IgD-negative memory B cell (primary cell): ENCODE data around the gene HCRT. TPM values are rescaled to one million over a fixed set of nuclear protein-coding genes. Genes with fewer than 3 reads are reported as not detected.
"Not testable (repeated sequence)": the region's sequence is repeated elsewhere in the genome, so short reads cannot be mapped to it uniquely, and the experiment has no call there.

ENCODE experiments used
- H3K27ac Mint-ChIP-seq, 3 donors: one replicate each; pipeline ENCODE4 v1.8.0; 2020 to 2022; ENCODE audit warnings: mild to moderate bottlenecking in 3 of 3, mixed read lengths in 3 of 3, moderate library complexity in 1 of 3
- H3K27me3 Mint-ChIP-seq: one replicate; pipeline ENCODE4 v1.8.0; 2021; ENCODE audit warnings: mixed read lengths
- H3K36me3 Mint-ChIP-seq: one replicate; pipeline ENCODE4 v1.8.0; 2020; ENCODE audit warnings: mild to moderate bottlenecking, mixed read lengths
- H3K4me1 Mint-ChIP-seq, 3 donors: one replicate each; pipeline ENCODE4 v1.8.0; 2020 to 2022; ENCODE audit warnings: mixed read lengths in 3 of 3, mild to moderate bottlenecking in 1 of 3
- H3K4me3 Mint-ChIP-seq, 4 donors: one replicate each; pipeline ENCODE4 v1.8.0; 2020 to 2022; ENCODE audit warnings: mild to moderate bottlenecking in 4 of 4, mixed read lengths in 4 of 4, moderate library complexity in 3 of 4
- H3K9me3 Mint-ChIP-seq, 3 donors: one replicate each; pipeline ENCODE4 v1.8.0; 2020 to 2021; ENCODE audit warnings: mixed read lengths in 3 of 3, mild to moderate bottlenecking in 1 of 3
- polyA plus RNA-seq: library from polyadenylated mRNA; unstranded; fragments of 300-500 nt; fragmentation: Illumina TruSeq; gene quantifications from one replicate; pipeline ENCODE4 v1.2.3, GENCODE V29; 2021

The HCRT gene
- polyA plus RNA-seq, 1 donor from 2014 or later: not detected

DNA sequence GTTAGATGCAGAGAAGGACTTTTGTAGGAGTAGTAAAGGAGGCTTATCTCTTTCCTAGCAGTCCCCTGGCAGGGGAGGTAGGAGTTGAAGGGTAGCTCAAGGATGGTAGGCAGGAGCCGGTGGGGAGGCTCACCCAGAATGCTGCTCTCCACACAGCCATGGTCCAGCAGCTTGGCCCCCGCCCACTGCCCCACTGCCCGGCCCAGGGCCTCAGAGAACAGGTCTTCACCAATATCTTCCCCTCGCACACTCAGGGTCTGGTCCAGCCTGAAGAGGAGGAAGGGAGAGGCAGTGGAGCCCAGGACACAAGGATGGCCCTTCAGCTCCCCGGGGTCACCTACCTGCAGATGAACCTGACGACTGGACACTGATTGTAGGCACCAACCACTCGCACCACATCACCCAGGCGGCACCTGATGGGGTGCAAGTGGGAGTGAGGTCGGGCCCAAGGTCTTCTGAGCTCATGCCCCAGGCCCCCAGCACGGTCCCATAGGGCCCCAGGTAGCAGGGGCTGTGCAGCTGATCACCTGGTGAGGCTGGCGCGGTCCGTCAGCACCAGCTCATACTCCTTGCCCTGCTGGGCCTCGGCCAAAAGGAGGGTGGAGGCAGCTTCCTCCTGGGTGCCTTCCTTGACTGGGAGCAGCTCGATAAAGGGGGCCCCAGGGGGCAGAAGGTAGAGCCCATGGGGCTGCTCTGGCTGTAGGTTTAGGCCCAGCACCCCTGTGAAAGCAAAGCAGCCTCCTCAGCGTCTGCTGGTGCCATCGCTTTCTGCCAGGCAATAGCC, 5.4 kb upstream of the HCRT start:
- no peaks in the 10 kb centered on the region for H3K27me3 Mint-ChIP-seq
- peak overlapping the region in 1 of 4 donors; percentile 76 for H3K4me3 Mint-ChIP-seq
- H3K9me3 Mint-ChIP-seq: no peaks in the 10 kb centered on the region
- peaks cover 5 to 16% (median 11%) of the 10 kb centered on the region in 3 donors for H3K4me1 Mint-ChIP-seq
- no peaks in the 10 kb centered on the region for H3K36me3 Mint-ChIP-seq
- no peak overlapping the region for H3K27ac Mint-ChIP-seq

DNA sequence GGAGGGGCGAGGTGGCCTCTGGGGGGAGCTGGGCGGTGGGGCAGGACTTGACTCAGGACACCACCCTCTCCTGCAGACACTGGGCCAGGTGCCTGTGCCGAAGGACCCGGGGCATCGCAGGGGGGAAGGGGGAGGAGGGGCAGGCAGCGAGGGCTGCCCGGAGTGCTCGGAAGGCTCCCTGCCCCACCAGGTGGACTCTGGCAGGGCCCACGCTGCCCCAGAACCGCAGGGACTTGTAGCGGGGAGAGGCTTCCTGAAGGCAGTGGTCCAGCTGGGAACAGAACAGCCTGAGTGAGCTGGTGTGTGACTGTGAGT, 4.4 kb upstream of the HCRT start:
- no peaks in the 10 kb centered on the region for H3K36me3 Mint-ChIP-seq
- H3K27ac Mint-ChIP-seq: no peak overlapping the region
- no peak overlapping the region for H3K4me3 Mint-ChIP-seq
- no peaks in the 10 kb centered on the region for H3K9me3 Mint-ChIP-seq
- peaks cover 10 to 19% (median 13%) of the 10 kb centered on the region in 3 donors for H3K4me1 Mint-ChIP-seq
- no peaks in the 10 kb centered on the region for H3K27me3 Mint-ChIP-seq

DNA sequence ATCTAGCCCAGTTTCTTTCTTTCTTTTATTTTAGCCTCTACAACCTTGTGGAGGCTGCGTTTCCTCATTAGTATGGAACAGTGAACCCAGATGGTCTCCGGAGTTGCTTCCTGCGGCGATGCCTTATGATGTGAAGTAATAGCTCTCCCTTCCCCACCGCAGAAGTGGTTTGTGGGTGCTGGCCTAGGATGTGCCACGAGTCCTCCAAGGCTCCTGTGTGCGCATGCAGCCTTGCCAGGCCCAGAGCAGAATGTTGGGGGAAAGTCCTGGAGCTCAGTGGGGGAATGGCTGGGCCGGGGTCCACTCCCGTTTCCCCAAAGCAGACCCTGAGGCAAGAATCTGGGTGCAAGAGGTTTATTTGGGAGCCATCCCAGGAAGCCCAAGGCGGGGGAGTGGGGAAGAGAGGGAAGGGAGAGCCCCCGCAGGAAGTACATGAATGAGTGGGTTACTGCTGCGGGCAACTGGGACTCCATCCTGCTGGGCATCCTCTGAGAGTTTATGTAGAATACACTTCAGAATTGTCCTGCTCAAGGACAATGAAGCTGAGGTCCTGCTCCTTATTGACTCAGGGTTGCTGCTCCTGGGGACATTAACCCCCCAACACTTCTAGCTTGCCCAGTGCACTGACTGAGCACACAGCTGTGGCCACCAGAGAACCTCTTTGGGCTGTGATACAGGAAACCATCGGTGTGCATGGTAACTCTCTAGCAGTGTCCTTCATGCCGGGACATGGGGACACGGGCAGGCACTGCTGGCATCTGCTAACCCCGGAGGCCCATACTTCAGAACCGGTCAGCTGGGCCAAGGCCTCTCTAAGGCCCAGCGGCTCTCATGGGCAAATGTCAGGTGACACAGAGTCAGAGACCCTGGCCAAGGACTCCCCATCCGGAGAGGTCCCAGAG, 3.7 kb upstream of the HCRT start:
- peaks cover 10 to 19% (median 10%) of the 10 kb centered on the region in 3 donors for H3K4me1 Mint-ChIP-seq
- no peaks in the 10 kb centered on the region for H3K36me3 Mint-ChIP-seq
- H3K9me3 Mint-ChIP-seq: no peaks in the 10 kb centered on the region
- no peaks in the 10 kb centered on the region for H3K27me3 Mint-ChIP-seq
- H3K4me3 Mint-ChIP-seq: peak overlapping the region in 1 of 4 donors; percentile 60
- no peak overlapping the region for H3K27ac Mint-ChIP-seq

DNA sequence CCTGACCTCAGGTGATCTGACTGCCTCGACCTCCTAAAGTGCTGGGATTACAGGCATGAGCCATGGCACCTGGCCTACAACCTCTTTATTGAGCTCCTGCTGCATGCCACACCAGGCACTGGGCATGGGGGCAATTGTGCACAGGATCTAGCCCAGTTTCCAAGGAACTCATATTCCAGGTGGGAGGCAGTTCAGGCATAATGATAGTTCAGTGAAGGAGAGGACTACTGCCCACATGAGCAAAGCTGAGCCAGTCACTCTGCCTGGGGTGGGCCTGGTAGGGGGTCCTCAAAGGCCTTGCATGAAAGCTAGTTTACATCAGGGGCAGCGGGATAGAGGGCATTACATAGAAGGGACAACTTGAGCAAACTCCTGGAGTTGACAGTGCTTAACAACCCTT, 2.6 kb upstream of the HCRT start:
- Mint-ChIP-seq H3K27ac (no peak overlapping the region), H3K4me1 (peaks cover 10 to 18% (median 16%) of the 10 kb centered on the region in 3 donors), H3K4me3 (peak overlapping the region in 1 of 4 donors; percentile 33), H3K9me3 (no peaks in the 10 kb centered on the region), H3K36me3 (no peaks in the 10 kb centered on the region), H3K27me3 (no peaks in the 10 kb centered on the region)

DNA sequence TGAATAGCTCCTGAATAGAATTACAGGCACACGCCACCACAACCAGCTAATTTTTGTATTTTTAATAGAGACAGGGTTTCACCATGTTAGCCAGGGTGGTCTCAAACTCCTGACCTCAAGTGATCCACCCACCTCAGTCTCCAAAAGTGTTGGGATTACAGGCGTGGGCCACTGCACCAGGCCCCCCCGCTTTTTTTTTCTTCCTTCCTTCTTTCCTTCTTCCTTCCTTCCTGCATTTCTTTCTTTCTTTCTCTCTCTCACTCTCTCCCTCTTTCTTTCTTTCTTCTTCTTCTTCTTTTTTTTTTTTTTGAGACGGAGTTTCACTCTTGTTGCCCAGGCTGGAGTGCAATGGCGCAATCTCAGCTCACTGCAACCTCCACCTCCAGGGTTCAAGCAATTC, 939 bp upstream of the HCRT start:
- Mint-ChIP-seq H3K4me1 (peaks cover 12 to 19% (median 14%) of the 10 kb centered on the region in 3 donors), H3K4me3 (peak overlapping the region in 1 of 4 donors; percentile 46)
- not testable (repeated sequence) for H3K27me3 Mint-ChIP-seq, H3K9me3 Mint-ChIP-seq, H3K27ac Mint-ChIP-seq, H3K36me3 Mint-ChIP-seq

DNA sequence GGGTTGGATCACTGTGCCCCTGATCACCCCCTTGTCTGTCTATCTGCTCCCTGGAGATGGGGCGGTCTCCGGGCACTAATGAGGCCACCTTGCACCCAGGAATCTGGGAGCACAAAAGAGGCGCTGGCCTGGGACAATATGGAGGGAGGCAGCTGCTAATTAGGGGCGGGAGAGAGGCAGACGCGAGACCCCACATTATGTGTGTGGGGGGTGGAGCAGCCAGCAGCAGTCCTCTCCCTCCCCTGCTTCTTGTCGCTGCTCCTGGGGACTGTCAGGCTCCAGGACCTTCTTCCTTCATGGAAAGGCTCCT, 324 bp upstream of the HCRT start:
- no peaks in the 10 kb centered on the region for H3K36me3 Mint-ChIP-seq
- peak overlapping the region in 2 of 3 donors; percentile 33 to 87 for H3K27ac Mint-ChIP-seq
- peak overlapping the region in 2 of 4 donors; percentile 54 to 89 for H3K4me3 Mint-ChIP-seq
- peaks cover 13 to 20% (median 14%) of the 10 kb centered on the region in 3 donors for H3K4me1 Mint-ChIP-seq
- H3K9me3 Mint-ChIP-seq: no peaks in the 10 kb centered on the region
- H3K27me3 Mint-ChIP-seq: peaks cover under 1% of the 10 kb centered on the region

DNA sequence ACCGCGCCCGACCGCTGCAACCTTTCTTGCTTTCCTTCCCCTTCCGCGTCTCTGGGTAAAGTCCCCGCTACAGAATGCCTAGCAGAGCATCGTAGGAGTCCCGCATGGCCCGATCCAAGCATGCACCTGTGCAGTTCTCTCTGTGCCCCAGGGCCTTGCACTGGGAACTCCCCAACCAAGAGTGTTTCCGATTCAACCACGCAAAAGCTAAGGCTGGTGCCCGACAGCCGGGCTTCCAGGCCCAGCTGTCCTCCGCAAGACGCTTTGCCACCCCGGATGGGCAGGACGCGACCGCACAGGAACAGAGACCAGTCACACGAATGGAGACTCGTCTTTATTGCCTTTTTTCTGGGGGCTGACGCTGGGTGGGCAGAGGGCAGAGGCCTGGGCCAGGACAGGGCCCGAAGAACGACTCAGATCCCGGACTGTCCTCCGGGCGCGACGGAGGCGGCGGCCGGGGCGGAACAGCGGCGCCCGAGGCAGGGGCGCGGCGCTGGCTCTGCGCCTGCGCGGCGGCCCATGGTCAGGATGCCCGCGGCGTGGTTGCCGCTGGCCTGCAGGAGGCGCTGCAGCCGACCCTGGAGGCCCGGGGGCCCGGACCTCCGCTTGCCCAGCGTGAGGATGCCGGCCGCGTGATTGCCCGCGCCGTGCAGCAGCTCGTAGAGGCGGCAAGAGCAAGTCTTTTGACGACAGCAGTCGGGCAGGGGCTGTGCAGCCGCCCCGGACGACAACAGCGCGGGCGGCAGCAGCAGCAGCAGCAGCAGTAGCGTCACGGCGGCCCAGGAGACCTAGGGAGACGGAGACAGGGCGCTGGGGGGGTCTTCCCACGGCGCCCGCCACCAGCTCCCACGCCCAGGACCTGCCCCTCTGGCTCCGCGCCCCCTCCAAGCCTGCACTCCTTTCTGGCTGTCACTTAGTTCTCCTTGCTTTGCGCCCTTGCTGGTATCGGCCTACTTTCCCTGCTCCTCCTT, 1.2 kb downstream of the HCRT start:
- Mint-ChIP-seq H3K4me3 (peak overlapping the region; percentile 89 to 97 (median 94)), H3K27ac (peak overlapping the region; percentile 87 to 98 (median 97)), H3K27me3 (peaks cover 5% of the 10 kb centered on the region), H3K9me3 (no peaks in the 10 kb centered on the region), H3K36me3 (no peaks in the 10 kb centered on the region), H3K4me1 (peaks cover 20 to 26% (median 21%) of the 10 kb centered on the region in 3 donors)

DNA sequence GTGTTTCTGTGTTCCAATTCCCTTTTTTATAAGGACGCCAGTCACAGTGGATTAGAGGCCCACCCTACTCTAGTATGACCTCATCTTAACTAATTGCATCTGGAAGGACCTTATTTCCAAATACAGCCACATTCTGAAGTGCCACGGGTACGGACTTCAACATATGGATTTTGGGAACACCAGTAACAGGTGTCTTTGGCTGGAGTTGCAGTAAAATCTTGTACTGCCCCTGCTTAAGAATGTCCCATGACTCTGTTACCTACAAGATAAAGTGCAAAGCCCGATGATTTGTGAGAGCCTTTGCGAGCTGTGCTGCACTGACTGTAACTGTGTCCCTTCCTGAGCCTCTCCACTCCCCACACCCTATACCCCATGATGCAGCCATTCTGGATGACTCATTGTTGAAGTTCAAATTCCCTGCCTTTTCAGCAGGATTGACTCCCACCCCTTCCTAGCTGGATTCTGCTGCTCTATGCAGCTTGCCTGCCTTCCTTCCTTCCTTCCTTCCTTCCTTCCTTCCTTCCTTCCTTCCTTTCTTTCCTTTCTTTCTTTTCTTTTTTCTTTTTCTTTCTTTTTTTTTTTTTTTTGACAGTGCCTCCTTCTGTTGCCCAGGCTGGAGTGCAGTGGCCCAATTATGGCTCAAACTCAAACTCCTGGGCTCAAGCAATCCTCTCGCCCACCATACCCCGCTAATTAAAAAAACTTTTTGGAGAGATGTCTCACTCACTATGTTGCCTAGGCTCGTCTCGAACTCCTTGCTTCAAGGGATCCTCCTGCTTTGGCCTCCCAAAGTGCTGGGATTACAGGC, 2.1 kb downstream of the HCRT start:
- Mint-ChIP-seq H3K27me3 (peaks cover 5% of the 10 kb centered on the region), H3K36me3 (no peaks in the 10 kb centered on the region), H3K27ac (peak overlapping the region; percentile 87 to 98 (median 97)), H3K9me3 (no peaks in the 10 kb centered on the region), H3K4me3 (peak overlapping the region; percentile 89 to 97 (median 94)), H3K4me1 (peaks cover 28 to 34% (median 30%) of the 10 kb centered on the region in 3 donors)

DNA sequence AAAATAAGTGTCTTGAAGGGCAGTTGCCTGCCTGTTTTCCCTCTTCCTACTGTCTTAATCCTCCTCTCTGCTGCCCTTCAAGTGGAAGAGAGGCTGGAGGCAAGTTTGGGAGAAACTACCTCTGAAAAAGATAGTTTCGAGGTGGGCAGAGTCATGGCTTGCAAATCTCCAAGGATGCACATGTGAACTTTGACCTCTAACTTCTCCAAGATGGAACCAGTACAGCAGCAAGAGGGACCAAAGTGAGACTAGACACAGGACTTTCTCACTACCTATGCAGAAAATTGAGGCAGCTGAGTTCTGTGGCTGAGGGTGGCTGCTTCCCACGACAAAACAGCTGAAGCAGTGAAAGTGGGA, 3.4 kb downstream of the HCRT start:
- peak overlapping the region in 3 of 4 donors; percentile 8 to 89 (median 87) for H3K4me3 Mint-ChIP-seq
- H3K27ac Mint-ChIP-seq: peak overlapping the region in 2 of 3 donors; percentile 83 to 89
- H3K36me3 Mint-ChIP-seq: peaks cover 2% of the 10 kb centered on the region
- peaks cover 5% of the 10 kb centered on the region for H3K27me3 Mint-ChIP-seq
- peaks cover 30 to 34% (median 31%) of the 10 kb centered on the region in 3 donors for H3K4me1 Mint-ChIP-seq
- no peaks in the 10 kb centered on the region for H3K9me3 Mint-ChIP-seq

DNA sequence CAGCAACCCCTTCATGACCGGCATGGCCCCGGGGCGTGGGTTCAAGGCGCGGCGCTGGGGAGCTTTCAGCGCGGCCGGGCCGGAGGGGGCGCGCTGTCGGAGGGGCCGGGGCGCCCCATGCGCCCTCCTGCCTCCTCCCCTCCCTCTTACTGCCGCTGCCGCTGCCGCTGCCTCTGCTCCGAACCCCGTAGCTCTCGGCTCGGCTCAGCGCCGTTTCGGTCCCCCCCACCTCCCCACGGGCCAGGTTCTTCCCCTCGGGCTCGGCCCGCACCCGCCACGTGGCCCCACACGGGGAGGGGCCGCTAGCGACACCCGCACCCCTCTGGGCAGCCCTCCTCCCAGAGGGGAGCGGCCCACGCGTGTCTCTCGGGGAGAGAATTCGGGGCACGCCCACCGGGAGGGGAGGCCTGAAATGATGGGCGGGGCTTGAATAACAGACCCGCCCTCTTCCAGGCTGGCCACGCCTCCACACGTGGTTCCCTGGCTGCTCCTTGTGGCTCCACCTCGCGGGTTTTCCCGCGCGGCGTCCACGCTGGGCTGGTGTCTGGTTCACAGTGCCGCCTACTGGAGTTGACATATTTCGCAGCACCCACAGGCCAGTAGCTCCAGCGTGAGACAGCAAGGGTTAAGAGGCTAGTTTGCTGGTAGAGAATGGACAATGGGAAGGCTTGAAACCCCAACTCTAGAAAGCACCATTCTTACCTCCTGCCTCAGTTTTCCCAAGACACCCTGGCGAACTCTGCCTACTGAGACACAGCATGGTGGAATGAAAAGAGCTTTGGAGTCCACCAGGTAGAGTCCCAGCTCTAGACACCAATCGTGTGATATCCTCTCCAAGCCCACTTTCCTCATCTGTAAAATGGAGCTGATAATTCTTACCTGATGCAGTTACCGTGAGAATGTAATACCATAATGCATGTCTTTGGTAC, 4.1 kb downstream of the HCRT start, which contains the start of gene KCNH4:
TSS of gene KCNH4 (minus strand) at position 221 of the 929 bp plus-strand sequence. CDS start at position 24, 197 bp downstream.
- peak within 1 kb of the TSS in 2 of 3 donors; percentile 83 to 89 for H3K27ac Mint-ChIP-seq

DNA sequence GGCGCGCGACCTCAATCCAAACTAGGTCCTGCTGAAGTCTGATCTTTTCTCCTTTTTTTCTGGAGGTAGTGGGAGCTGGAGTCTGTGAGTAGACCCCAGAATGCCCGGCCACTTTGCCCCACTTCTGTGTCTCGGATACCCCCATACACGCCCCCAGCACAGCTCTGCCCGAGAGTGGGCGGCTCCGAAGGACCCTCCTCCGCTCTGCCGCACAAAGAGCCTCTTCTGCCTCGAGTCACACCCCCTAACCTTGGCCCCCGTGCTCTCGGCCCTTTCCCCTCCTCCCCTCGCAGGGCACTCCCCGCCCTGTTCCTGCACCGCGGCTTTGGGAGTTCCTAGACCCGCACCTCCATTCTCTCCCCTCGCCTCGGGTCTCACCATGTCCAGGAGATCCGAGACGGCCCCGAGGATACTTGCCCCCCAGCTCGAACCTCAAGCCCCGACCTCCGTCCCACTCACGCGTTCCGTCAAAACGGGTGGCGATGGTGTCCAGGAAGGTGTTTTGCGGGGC, 4.8 kb downstream of the HCRT start:
- H3K9me3 Mint-ChIP-seq: no peaks in the 10 kb centered on the region
- peaks cover 5% of the 10 kb centered on the region for H3K27me3 Mint-ChIP-seq
- peaks cover 2% of the 10 kb centered on the region for H3K36me3 Mint-ChIP-seq
- H3K4me3 Mint-ChIP-seq: peak overlapping the region; percentile 55 to 87 (median 72)
- peak overlapping the region in 1 of 3 donors; percentile 59 for H3K27ac Mint-ChIP-seq
- peaks cover 30 to 34% (median 31%) of the 10 kb centered on the region in 3 donors for H3K4me1 Mint-ChIP-seq

More for the DNA sequence above, 4.1 kb downstream of the HCRT start, which contains the start of gene KCNH4:
- H3K9me3 Mint-ChIP-seq: no peaks in the 10 kb centered on the region
- peaks cover 30 to 34% (median 31%) of the 10 kb centered on the region in 3 donors for H3K4me1 Mint-ChIP-seq
- peak within 1 kb of the TSS; percentile 63 to 89 (median 84) for H3K4me3 Mint-ChIP-seq
- peaks cover 5% of the 10 kb centered on the region for H3K27me3 Mint-ChIP-seq
- peaks cover 2% of the 10 kb centered on the region for H3K36me3 Mint-ChIP-seq

DNA sequence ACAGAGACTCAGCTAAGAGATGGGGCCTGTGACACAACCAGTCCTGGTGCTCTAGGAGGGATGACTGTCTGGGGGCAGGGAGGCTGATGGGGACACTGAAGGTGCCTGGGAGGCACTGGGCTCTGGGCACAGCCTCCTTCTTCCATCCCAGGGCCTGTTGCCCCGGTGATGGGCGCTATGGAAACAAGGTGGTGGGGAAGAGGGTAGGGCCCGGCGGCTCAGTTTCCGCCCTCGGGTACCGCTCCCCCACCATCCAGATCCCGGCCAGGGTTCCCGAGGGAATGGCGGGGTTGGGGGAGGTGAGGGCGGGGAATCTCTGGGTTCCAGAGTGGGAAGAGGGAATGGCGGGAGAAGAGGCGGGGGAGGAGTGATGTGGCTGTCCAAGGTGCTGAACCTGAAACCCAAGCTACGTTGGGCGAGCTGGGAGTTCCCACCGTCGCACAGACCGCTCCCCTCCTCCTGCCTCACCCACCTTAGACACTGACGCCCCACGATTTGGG, 5.3 kb downstream of the HCRT start:
- peaks cover 6% of the 10 kb centered on the region for H3K27me3 Mint-ChIP-seq
- peak overlapping the region in 1 of 3 donors; percentile 59 for H3K27ac Mint-ChIP-seq
- H3K4me3 Mint-ChIP-seq: peak overlapping the region; percentile 55 to 87 (median 72)
- peaks cover 30 to 33% (median 31%) of the 10 kb centered on the region in 3 donors for H3K4me1 Mint-ChIP-seq
- no peaks in the 10 kb centered on the region for H3K9me3 Mint-ChIP-seq
- peaks cover 2% of the 10 kb centered on the region for H3K36me3 Mint-ChIP-seq
